NCI-H1930 (cell line): ENCODE data around the gene PPEF1.
"Not testable (repeated sequence)": the region's sequence is repeated elsewhere in the genome, so short reads cannot be mapped to it uniquely, and the experiment has no call there.

Experiments
- DNase-seq, 2 experiments: peaks; one replicate each; lab custom pipeline; 2025; lab: John Stamatoyannopoulos, UW

The PPEF1 gene

GRCh38 chrX:18702362-18703195, 4.9 kb upstream of the PPEF1 start:
- DNase-seq = no peak

- DNase-seq = no peak
Measured at GRCh38 chrX:18709833-18710232, 2.4 kb downstream of the PPEF1 start.

- no peak for DNase-seq
Measured at GRCh38 chrX:18714910-18715309, 7.5 kb downstream of the PPEF1 start.

GRCh38 chrX:18719852-18720251, 12.4 kb downstream of the PPEF1 start:
- no peak for DNase-seq

- DNase-seq = no peak
Measured at GRCh38 chrX:18721683-18722499, 14.4 kb downstream of the PPEF1 start.

- no peak for DNase-seq
Measured at GRCh38 chrX:18722500-18723071, 15.1 kb downstream of the PPEF1 start.

GRCh38 chrX:18725310-18725943, 18.0 kb downstream of the PPEF1 start:
- no peak for DNase-seq

GRCh38 chrX:18733287-18733686, 25.8 kb downstream of the PPEF1 start:
- DNase-seq = no peak

- DNase-seq = not testable (repeated sequence)
Measured at GRCh38 chrX:18739609-18740008, 32.2 kb downstream of the PPEF1 start.

GRCh38 chrX:18748499-18748898, 41.1 kb downstream of the PPEF1 start:
- DNase-seq = no peak

GRCh38 chrX:18753631-18754030, 46.2 kb downstream of the PPEF1 start:
- DNase-seq = no peak

GRCh38 chrX:18755651-18756050, 48.2 kb downstream of the PPEF1 start:
- no peak for DNase-seq

GRCh38 chrX:18757956-18758932, 50.8 kb downstream of the PPEF1 start:
- no peak for DNase-seq

- no peak for DNase-seq
Measured at GRCh38 chrX:18761750-18762149, 54.3 kb downstream of the PPEF1 start.

- DNase-seq = not testable (repeated sequence)
Measured at GRCh38 chrX:18763106-18763505, 55.7 kb downstream of the PPEF1 start.

- no peak for DNase-seq
Measured at GRCh38 chrX:18769364-18769763, 61.9 kb downstream of the PPEF1 start.

GRCh38 chrX:18769812-18770573, 62.5 kb downstream of the PPEF1 start:
- DNase-seq = no peak

- DNase-seq = no peak
Measured at GRCh38 chrX:18789916-18790315, 82.5 kb downstream of the PPEF1 start.

GRCh38 chrX:18792828-18793227, 85.4 kb downstream of the PPEF1 start:
- DNase-seq = no peak

GRCh38 chrX:18793601-18794089, 86.2 kb downstream of the PPEF1 start:
- peak in 1 of 2 experiments; percentile 1 for DNase-seq
